Fibroblast of mammary gland (primary cell): ENCODE results near the gene COL7A1.

Experiments
- DNase-seq: peaks from one replicate; pipeline ENCODE4 v3.0.0-alpha.2; 2010; ENCODE audit warnings: low read depth
- H3K4me3 ChIP-seq: 2 replicates; pipeline ENCODE4 v1.5.1; 2011; ENCODE audit warnings: low read depth, mild to moderate bottlenecking, low read length, moderate library complexity; ENCODE audit not compliant: control insufficient read depth
- CTCF ChIP-seq: conservative IDR thresholded peaks from 2 replicates; pipeline ENCODE4 v1.5.1; 2011; ENCODE audit warnings: low read depth, low read length, inconsistent platforms; ENCODE audit not compliant: control insufficient read depth, insufficient read depth

The COL7A1 gene

GRCh38 chr3:48607519-48607918 lies 12.4 kb upstream of the COL7A1 start:
- no peak for TF ChIP-seq CTCF
- DNase-seq, result peak; percentile 33
- no peak overlapping the region for H3K4me3 ChIP-seq

GRCh38 chr3:48601622-48601994 lies 6.5 kb upstream of the COL7A1 start:
- no peak overlapping the region for H3K4me3 ChIP-seq
- no peak for TF ChIP-seq CTCF
- DNase-seq, result no peak

DNA sequence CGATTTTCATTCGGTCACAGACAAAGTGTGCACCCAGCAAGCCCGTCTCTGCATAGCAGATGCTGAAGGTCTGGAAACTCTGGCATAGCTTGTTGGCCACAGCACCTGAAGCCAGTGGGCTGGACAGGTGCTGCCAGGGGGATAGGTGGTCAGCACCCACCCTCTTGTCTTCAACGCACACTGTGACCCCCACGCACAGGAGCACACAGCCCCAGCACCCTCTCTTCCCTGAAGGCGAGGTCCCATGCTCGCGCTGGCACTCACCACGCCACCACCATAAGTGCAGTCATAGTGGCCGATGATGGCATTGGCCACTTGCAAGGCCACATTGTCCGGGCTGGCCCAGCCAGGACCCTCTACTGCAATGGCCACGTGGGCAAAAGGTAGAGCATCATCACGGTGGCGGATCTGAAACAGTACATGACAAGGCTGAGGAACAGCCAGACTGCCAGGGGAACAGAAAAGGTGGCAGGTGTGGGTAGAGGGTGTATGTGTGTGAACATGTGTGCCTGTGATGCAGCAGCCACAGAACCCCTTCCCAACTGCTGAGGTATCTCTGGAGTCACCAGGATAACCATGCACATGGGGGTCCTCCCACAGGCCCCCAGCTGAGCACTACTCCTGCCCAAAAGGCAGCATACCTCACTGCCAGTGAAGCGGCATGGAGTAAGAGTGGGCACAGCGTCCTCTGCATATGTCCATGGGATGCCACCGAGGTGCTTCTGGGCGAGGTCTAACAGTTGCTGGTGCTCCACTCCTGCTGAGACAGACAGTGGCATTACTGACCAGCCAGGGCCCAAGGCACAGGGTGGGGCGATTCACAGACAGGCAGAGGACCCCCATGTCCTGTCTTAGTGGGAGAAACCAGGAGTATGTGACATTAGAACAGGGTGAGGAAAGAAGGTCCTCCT lies 5.8 kb upstream of the COL7A1 start:
- DNase-seq, result no peak
- H3K4me3 ChIP-seq, result no peak overlapping the region
- TF ChIP-seq CTCF, result no peak

DNA sequence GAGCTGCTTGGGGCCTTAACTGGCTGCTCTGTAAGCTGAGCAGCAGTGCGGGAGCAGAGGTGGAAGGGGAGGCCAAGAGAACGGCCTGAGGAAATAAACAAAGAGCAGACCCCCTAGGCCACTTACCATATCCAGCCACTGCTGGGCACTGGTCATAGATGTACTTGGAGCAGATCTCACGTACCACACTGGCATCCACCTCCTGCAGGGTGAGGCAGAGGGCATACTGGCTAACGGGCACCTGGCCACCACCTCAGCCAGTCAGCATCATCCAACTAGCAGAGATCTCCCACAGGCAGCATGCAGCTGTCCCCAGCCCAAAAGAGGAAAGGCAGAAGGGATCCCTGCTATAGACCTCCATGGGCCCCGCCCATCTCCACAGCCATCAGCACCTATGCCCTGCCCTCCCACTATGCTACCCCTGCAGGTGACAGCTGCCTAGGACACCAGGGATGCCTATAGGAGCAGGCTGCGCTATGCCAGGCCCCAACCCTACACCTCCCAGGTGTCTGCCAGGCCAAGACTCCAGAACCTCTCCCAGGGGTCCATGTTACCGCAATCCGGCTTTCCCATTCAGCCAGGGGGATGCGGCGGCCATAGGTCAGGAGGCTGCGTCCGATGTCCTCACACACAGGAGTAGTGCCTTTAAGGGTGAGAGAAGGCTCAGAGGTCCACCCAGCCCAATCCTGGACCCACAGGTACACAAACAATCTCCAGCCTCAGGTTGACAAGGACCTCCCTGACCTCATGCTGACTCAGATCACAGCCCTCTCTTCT lies 4.6 kb upstream of the COL7A1 start:
- DNase-seq, result no peak
- H3K4me3 ChIP-seq, result no peak overlapping the region
- TF ChIP-seq CTCF, result no peak

- no peak overlapping the region for H3K4me3 ChIP-seq
- no peak for TF ChIP-seq CTCF
- no peak for DNase-seq
Observed at GRCh38 chr3:48599077-48599501, 4.0 kb upstream of the COL7A1 start.

DNA sequence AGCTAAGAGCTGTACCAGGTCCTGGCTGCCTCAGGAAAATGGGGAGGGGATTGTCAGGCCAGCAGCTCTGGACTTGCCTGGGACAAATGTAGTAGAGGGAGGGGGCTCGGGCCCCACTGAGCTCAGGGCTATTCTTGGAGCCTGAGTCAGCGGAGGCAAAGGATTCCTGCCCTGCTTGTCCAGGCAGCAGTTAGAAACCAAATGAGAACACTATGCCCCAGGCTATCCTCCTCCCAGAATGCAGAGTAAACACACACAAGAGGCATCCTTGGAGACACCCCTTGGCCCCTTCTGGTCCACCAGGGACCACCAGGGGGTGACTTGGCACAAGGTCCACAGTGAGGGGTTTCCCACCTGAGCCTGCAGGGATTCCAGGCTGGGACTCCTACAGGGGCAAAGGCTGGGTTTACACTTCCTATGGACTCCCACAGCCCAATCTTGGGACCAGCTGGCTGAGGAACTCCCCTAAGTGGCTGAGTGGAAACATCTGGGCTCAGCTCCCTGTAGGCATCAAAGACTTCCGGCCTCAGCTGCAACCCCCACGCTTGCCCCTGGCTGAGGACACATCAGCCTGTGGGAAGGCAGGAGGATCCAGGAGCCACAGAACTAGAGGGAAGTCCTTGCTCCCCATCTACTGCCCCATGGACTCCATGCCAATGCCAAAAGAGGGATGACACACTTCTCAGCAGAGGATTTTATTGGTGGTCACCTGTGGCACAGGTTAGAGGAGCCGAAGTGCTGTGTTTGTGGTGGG lies 3.4 kb upstream of the COL7A1 start:
- peak; percentile 92 for DNase-seq

More for the DNA sequence above, 3.4 kb upstream of the COL7A1 start:
- no peak overlapping the region for H3K4me3 ChIP-seq
- TF ChIP-seq CTCF, result no peak
